ENCODE measurements around the gene NEUROG2. TPM values are rescaled to one million over a fixed set of nuclear protein-coding genes. Genes with fewer than 3 reads are reported as not detected.

NEUROG2 gene
- total RNA-seq, 1 donor from 2014 or later = not detected

DNA sequence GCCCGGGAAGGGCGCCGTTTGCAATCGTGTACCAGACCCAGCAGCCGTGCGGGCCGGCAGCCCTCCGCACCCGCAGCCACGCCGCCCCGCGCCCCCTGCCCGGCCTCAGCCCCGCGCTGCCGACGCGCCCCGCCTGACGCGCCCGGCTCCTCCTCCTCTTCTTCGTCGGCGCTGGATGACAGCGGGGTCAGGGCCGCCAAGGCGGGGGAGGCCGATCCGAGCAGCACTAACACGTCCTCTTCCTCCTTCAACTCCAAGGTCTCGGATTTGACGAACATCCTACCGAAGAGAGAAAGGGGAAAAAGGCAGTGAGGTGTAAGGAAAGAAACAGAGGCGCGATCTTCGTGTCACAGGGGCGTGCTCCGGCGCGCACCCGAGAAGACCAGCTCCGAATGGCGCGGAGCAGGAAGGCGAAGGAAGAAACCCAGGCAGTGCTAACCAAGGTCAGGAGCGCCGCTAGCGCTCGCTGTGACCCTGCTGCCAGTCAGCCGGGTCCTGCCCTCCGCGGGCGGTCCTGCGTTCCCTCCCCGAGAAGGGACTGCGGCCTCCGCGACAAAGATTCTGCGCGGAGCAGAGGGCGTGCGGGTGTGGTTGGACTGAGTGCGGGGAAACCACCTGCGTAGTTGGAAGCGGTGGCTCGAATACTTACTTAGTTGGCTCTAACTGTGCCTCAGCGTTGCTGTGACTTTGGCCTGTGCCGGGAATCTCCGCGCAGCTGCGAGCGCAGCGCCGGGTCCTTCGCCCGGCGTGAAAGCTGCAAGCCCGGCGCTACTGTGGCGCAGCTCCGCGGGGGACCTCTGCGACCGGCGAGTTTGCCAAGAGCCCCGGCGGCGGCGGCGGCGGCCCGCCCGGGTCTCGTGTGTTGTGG lies 548 bp downstream of the NEUROG2 start:
- peak overlapping the region; percentile 59 for H3K4me3 ChIP-seq
- H3K27me3 ChIP-seq (ENCODE audit: low read depth) = peaks cover 100% of the 10 kb centered on the region
- H3K9me3 ChIP-seq = no peaks in the 10 kb centered on the region
- intact Hi-C loops (cut with DNase I) = no loop called here
- H3K4me1 ChIP-seq = peaks cover 44% of the 10 kb centered on the region
- TF ChIP-seq, protein P1, sequence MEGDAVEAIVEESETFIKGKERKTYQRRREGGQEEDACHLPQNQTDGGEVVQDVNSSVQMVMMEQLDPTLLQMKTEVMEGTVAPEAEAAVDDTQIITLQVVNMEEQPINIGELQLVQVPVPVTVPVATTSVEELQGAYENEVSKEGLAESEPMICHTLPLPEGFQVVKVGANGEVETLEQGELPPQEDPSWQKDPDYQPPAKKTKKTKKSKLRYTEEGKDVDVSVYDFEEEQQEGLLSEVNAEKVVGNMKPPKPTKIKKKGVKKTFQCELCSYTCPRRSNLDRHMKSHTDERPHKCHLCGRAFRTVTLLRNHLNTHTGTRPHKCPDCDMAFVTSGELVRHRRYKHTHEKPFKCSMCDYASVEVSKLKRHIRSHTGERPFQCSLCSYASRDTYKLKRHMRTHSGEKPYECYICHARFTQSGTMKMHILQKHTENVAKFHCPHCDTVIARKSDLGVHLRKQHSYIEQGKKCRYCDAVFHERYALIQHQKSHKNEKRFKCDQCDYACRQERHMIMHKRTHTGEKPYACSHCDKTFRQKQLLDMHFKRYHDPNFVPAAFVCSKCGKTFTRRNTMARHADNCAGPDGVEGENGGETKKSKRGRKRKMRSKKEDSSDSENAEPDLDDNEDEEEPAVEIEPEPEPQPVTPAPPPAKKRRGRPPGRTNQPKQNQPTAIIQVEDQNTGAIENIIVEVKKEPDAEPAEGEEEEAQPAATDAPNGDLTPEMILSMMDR (IDR thresholded peaks at IDR 0.05) = no peak
- no peak overlapping the region for H3K27ac ChIP-seq
- ATAC-seq (peak; percentile 60 to 63), DNase-seq (no peak)
- H3K36me3 ChIP-seq = no peaks in the 10 kb centered on the region

DNA sequence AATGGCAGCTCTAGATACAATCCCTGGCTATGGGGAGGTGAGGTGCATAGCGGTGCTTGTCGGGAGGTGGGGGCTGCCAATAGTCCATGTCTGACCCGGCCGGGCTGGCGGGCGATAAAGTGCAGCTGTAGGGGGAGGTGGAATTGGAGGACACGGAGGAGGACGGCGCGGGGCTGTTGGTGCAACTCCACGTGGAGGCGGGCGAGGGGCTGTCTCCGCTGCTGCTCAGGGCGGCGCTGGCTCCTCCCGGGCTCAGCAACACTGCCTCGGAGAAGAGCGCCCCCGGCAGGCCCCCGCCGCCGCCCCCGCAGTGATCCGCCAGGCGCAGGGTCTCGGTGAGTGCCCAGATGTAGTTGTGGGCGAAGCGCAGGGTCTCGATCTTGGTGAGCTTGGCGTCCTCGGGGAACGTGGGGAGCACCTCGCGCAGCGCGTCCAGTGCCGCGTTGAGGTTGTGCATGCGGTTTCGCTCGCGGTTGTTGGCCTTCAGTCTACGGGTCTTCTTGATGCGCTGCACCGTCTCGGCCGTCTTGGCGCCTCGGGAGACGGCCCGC lies 1.3 kb downstream of the NEUROG2 start:
- ATAC-seq = no peak
- DNase-seq = no peak
- intact Hi-C loops (cut with DNase I) = no loop called here
- H3K27me3 ChIP-seq (ENCODE audit: low read depth) = peaks cover 99% of the 10 kb centered on the region
- peaks cover 51% of the 10 kb centered on the region for H3K4me1 ChIP-seq
- no peaks in the 10 kb centered on the region for H3K9me3 ChIP-seq
- TF ChIP-seq, protein P1 (IDR thresholded peaks at IDR 0.05) = no peak
- H3K36me3 ChIP-seq = no peaks in the 10 kb centered on the region
- H3K4me3 ChIP-seq = peak overlapping the region; percentile 59
- H3K27ac ChIP-seq = no peak overlapping the region

DNA sequence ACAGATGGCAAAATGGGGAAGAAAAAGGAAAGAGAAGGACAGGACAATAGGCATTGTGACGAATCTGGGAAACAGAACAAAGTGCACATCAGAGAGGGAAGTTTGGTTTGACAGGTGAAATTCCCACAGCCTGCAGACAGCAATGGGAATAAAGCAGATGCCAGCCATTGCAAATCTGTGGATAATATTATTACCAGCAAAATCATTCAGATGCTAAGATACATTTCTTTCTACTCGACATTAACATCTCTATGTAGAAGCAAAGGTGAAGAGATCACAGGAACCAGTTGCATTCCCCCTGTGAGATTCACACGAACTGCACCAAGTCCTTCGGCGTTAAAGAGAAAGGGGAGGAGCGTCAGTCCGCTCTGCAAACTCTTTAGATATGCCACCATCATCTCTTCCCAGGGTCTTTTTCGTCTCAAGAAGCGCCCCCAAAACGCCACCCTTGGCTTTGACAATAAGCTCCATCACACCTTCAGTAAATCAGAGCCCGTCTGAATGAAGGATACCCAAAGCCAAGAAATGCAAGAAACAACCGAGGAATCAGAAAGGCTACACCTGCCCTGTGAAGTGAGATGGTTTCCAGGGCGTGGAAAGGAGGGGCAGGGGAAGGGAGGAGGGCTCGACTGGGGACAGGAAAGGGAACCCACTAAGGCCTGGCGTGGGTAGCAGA lies 1.9 kb downstream of the NEUROG2 start:
- TF ChIP-seq, protein P1 (IDR thresholded peaks at IDR 0.05) = no peak
- ATAC-seq (no peak), DNase-seq (no peak)
- H3K4me3 ChIP-seq = no peak overlapping the region
- no peaks in the 10 kb centered on the region for H3K36me3 ChIP-seq
- intact Hi-C loops (cut with DNase I) = no loop called here
- peaks cover 57% of the 10 kb centered on the region for H3K4me1 ChIP-seq
- H3K27me3 ChIP-seq (ENCODE audit: low read depth) = peaks cover 99% of the 10 kb centered on the region
- H3K9me3 ChIP-seq = no peaks in the 10 kb centered on the region
- no peak overlapping the region for H3K27ac ChIP-seq

DNA sequence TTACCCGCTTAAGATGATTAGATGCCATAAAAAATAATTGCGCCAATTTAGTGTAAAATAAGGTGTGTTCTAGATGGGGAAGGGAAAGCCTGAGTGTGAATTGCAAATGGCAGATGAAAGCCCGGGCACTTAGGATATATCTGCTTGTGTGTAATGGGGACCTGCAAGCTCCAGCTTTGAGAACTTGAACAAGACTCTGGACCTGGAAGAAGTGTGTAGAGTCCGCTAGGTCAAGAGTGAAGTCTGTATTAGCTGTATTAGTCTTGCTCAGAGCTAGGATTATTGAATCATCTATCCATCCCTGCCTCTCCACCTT lies 4.2 kb downstream of the NEUROG2 start:
- Histone ChIP-seq H3K9me3 (no peaks in the 10 kb centered on the region), H3K36me3 (no peaks in the 10 kb centered on the region), H3K27ac (no peak overlapping the region), H3K27me3 (ENCODE audit: low read depth) (peaks cover 99% of the 10 kb centered on the region), H3K4me1 (peaks cover 49% of the 10 kb centered on the region), H3K4me3 (no peak overlapping the region)
- no peak for DNase-seq
- ATAC-seq = no peak
- TF ChIP-seq, protein P1 (IDR thresholded peaks at IDR 0.05) = no peak
- intact Hi-C loops (cut with DNase I) = no loop called here

DNA sequence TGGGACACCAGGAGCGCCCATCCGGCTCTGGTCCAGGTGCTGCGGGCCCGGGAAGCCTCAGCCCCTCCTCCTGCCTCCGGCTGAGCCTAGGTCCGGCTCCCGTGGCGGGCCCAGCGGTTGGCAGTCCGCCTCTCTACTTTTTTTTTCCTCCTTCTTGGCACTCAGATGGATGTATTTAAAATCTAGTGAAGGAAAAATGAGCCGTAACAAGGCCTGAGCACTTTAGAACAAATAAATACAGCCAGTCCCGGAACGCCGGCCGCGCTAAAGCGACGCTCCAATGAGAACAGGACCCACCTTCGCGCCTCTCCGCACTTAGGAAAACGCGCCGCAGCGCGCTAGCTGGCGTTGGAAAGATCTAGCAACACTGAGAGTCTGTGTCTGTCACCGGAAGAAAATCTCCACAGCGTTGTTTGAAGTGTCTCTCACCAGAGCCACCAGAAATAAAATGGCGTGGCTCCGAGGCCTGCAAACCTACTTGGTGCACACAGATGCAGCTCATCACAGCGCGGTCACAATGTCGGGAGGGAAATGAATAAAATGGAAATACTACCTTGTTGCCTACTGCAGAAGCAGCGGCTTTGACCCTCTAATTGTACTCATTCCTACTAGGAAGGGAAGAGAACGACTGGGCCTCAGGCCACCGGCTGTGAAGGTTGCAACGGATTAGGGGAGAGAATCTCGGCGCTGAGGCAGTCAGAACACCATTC lies 4.7 kb downstream of the NEUROG2 start:
- Histone ChIP-seq H3K27me3 (ENCODE audit: low read depth) (peaks cover 99% of the 10 kb centered on the region), H3K4me3 (no peak overlapping the region), H3K9me3 (no peaks in the 10 kb centered on the region), H3K27ac (no peak overlapping the region), H3K36me3 (no peaks in the 10 kb centered on the region), H3K4me1 (peaks cover 44% of the 10 kb centered on the region)
- TF ChIP-seq, protein P1 (IDR thresholded peaks at IDR 0.05) = no peak
- DNase-seq (no peak), ATAC-seq (peak in 1 of 2 donors; percentile 11)
- intact Hi-C loops (cut with DNase I) = no loop called here

Data from lower lobe of right lung (tissue), 2 donors.